GM21825 (cell line): ENCODE data around the gene CHERP.
"Not testable (repeated sequence)": the region's sequence is repeated elsewhere in the genome, so short reads cannot be mapped to it uniquely, and the experiment has no call there.

Experiments used
- ATAC-seq: cut with Tn5 transposase; IDR thresholded peaks from one replicate; pipeline ENCODE4 v1.9.1; 2021; ENCODE audit warnings: mild to moderate bottlenecking, moderate library complexity; ENCODE audit not compliant: unreplicated experiment

The CHERP gene

DNA sequence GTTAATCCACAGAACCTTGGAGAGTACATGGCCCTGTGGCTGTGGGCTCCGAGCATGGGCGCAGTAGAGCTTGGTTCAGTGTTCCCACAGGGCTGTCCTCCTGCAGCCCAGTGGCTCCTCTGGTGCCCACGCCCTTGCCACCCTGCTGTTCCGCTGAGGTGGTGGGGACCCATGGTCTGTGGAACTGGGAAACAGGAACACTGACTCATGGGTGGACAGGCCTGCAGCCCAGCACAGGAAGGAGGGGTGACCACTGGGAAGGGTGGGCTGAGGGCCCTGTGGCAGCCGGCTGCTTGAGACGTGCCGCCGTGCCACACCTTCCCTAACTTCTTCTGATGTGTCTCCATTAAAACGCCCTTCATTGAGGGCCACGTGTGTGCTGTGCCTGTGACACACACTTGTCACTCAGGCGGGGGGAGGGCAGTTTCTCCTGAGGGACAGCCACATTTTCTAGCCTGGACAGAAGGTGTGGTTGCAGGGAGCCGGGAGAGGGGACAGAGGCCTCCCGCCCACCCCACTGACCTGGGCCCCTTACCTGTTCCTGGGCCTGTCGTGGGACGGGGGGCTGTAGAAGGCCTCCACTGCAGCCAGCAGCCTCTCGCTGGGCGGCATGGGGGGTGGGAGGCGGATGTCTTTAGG lies 21.1 kb downstream of the CHERP start:
- ATAC-seq = no peak

DNA sequence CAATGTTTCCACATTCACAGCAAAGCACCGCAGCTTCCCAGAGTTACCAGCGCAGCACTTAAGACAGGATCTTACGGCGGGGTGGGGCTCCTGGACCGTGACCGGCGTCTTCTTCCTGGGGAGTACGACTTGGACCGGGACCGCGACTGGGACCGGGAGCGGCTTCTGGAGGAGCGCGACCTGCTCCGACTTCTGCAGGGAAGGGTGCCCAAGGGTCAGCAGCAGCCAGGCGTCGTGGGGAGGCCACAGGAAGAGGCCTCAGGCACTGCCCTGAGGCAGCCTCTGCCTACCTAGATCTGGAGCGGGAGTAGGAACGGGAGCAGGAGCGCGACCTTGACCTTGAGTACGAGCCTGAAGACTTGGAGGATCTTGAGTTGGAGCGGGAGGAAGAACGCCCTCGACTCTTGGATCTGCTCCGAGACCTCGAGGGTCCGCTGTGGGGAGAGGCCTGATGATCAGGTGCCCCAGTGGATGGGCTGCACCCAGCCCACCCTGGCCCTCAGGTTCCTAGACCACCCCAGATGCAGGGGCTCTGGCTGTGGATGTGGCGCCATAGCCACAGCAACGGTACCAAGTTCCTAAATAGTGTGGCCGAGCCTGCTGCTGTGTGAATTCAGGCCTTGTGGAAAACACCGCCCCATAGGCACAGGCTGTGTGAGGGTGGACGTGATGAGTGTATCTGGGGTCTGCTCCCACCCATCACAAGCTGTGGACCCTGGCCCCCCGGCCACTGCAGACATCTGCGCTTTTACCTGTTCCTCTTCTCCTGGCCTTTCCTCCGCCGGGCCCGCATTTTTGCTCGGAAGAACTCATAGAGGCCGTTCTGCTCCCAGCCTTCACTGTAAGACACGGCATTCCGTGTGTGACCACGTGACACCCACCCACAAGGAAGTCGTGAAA lies 21.9 kb downstream of the CHERP start:
- ATAC-seq = no peak

DNA sequence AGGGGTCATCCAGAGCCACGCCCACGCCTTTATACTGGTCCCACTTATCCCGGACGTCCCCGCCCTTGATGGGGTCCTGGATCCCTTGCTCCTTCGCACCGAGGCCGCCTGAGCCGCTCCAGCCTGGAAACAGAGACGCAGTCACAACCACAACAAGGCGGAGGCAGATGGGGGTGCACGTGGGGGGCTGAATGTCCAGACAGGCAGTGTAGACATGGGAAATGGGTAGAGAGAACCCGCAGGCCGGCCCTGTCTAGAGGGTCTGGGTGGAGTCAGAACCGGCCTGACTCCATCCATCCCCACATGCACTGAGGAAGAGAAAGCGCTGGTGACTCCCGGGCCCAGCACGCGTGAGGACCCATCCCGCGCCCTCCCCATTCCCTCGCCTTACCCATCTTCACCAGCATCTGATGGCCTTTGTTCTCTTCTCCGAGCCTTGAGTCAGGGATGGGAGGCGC lies 23.0 kb downstream of the CHERP start:
- ATAC-seq = no peak

DNA sequence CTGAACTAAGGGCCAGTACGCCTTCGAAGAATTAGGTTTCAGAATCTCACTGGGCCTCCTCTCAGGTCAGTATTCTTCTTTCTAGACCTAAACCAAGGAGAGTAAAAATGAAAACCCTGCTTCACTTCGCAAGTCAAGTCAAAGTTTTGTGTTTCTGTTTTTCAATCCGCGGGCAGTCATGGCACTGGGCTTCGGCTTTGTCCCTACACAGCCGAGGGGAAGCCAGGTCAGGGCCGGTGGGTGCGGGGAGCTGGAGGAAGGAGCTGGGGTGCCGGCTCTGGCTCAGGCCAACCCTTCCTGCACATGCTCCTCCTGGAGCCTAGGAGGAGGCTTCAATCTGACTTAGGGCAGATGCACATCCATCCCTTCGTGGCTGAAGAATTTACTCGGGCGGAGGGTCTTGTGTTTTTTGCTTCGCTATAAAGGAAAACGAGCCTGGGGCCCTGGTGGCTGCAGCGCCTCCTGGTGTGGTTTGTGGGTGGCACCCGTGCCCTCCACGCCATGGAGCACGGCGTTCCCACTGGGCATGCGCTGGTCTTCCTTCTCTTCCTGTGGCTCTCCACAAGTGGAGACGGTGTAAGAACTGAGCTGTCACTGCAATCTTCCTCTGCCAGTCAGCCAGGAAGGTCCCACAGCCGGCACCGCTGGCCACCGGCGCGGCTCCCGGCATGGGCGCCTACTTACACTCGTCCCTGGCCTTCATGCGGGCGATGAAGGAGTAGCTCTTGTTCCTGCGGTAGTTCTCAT lies 23.6 kb downstream of the CHERP start:
- ATAC-seq = no peak

DNA sequence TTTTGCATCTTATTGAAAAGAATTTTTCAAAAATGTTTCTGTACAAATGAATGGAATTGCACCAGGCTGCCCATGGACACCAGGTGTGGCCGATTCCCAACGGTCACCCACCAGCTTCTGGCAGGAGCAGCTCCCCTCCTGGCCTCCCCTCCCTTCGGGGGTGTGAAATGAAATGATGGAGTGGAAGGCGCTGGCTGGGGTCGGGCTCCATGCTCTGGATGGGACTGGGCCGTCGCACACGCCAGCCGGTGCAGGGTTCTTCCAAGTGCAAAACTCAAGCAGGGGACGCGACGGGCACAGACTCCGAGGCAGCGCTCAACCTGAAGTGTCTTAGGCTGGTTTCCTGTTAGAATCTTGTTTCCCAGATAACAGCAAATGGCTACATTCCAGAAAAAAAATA lies 24.2 kb downstream of the CHERP start:
- ATAC-seq = no peak

DNA sequence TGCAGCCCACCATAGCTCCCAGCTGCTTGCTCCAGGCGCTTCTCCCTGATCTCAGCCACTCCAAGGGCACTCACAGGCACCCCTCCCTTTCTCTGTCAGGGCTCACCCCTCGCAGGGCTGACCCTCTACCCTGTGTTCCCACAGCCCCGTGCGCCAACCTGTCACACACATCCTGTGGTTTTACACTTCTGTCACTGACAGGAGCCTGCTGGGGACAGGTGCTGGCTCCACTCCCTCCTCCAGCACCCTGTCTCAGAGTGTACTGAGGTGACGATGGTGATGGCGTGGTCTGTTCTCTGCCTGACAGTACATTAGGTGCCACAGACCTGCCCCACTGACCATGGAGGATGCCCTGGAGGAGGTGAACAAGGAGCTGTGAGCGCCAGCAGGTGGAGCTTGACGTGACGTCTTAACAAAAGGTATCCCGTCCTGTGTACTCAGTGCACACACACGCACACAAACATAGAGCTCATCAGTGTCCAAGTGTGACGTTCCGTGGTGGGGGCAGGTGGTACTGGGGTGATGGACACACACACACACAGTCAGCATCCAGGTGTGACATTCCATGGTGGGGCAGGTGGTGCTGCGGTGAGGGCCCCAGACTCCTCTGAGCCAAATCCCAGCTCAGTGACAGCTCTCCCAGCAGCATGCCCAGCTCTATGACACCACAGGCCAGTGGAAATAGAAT lies 25.2 kb downstream of the CHERP start:
- no peak for ATAC-seq

DNA sequence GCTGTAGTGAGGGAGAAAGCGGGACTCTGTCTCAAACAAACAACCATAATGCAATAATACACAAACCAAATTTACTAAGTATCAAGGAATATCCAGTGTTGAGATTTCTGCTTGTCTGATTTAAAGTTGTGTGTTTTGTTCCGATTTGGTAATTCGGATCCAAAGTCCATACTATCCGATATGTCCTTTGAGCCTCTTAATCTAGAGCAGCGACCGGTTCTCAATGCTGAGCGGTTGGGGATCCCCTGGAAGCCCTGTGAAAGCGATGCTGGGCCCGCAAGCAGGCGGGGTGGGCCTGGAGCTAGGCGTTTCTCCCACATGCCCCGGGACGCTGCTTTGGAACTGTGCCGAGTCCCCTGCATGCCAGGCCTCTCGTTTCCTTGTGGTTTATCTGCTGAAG lies 25.9 kb downstream of the CHERP start:
- no peak for ATAC-seq

DNA sequence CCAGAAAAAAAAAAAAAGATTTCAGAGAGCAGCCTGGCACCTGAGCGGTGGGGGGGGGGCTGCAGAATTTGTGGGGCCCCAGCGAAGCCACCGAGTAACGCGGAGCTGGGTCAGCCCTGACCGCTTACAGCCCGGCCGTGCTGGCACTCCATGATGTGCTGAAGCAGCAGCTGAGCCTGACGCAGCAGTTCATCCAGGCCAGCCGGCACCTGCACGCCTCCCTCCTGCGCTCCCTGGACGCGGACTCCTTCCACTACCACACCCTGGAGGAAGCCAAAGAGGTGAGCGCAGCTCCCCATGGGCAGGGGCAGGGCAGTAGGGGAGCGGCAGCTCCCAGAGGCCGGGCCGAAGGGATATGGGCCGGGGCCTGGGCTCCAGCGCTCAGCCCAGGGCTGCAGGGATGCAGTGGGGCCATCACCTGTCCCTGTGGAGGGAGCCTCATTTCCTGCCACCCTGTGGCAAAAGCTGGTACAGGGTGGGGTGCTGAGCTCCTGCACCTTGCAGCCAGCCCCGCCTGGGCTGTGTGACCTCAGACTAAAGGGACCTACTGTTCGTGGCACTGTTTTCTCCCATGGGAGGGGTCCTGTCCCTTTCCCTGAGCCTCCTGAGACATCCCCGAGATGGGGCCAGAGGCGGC lies 27.7 kb downstream of the CHERP start:
- ATAC-seq = no peak

DNA sequence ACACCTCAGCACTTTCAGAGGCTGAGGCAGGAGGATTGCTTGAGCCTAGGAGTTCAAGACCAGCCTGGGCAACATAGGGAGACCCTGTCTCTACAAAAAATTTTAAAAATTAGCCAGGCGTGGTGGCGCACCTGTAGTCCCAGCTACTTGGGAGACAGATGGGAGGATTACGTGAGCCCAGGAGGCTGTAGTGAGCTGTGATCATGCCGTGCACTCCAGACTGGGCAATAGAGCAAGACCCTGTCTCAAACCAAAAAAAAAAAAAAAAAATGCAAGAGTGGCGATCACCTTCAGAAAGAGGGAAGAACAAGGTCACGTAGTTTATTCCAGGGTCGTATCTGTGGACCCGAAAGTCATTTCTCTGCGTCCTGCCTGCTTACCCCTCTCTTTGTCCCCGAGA lies 29.6 kb downstream of the CHERP start:
- ATAC-seq = not testable (repeated sequence)

DNA sequence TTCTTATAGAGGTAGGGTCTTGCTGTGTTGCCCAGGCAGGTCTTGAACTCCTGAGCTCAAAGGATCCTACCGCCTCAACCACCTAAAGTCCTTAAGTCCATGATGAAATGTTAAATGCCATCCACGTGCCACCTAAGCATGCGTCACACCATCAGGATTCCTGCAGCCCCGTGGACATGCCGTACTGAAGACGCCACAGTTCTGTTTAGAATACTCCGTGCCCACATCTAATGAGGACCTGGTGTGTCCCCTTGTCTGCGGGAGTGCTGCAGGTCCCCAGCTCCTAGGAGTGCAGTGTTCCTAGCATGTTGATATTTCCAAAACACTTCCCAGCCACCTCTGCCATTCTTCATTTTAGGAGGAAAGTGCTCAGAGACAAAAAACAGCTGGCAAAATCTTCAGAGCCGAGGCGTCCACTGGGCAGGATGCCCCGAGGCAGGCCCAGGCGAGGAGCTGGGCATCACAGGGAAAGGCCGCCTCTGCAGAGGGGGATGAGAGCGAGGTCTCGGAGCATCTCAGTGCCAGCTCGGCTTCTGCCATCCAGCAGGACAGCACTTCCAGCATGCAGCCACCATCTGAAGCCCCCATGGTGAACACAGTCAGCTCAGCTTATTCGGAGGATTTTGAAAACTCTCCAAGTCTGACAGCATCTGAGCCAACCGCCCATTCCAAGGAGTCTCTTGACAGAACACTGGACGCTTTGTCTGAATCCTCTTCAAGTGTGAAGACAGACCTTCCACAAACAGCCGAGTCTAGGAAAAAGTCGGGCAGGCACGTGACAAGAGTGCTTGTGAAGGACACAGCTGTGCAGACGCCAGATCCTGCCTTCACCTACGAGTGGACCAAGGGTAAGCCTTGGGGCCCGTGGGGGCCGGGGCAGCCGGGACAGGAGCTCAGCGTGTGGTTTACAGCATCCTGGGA lies 32.8 kb downstream of the CHERP start:
- no peak for ATAC-seq

DNA sequence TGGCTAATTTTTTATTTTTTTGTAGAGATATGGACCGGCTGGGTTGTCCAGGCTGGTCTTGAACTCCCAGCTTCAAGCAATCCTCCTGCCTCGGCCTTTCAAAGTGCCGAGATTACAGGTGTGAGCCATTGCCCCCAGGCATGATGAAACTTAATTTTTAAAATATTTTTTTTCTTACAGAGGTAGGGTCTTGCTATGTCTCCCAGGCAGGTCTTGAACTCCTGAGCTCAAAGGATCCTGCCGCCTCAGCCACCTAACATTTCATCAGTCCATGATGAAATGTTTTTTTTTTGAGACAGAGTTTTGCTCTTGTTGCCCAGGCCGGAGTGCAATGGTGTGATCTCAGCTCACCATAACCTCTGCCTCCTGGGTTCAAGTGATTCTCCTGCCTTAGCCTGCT lies 33.7 kb downstream of the CHERP start:
- no peak for ATAC-seq

DNA sequence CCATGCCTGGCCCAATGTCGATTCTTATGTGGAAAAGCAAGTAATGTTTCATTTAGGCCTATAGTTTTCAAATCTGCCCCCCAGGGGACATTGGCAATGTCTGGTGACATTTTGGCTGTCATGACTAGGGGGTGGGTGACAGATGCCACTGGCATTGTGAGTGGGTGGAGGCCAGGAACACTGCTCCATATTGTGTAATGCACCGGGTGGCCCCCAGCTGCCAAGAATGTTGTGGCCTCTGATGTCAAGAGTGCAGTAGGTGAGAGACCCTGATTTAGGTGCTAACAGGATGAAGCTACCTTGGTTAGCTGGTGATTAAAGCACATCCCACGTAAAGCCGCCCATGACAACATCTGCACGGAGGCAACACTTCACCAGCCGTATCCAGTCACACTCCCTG lies 35.3 kb downstream of the CHERP start:
- ATAC-seq = no peak

DNA sequence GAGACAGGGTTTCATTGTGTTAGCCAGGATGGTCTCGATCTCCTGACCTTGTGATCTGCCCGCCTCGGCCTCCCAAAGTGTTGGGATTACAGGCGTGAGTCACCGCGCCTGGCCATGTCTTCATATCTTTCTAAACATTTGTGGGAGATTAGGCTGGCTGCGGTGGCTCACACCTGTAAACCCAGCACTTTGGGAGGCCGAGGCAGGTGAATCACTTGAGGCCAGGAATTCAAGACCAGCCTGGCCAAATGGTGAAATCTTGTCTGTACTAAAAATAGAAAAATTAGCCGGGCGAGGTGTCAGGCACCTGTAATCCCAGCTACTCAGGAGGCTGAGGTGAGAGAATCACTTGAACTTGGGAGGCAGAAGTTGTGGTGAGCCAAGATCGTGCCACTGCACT lies 36.1 kb downstream of the CHERP start:
- not testable (repeated sequence) for ATAC-seq

DNA sequence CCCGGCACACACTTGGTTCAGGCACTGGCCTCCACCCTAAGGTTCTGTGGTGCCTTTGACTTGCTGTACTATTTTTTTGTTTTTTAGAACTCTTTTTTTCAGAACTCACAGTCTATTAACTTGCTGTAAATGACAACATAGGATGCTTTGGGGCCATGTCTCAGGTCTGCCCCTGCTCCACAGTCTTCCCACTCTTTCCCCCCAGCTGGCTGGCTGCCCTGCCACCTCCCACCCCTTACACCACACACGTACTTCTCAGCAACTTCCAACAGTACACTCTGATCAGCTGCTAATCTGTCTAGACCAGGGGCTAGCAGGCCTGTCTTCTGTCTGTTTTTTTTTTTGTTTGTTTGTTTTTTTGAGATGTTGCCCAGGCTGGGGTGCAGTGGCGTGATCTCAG lies 38.0 kb downstream of the CHERP start:
- ATAC-seq = no peak

DNA sequence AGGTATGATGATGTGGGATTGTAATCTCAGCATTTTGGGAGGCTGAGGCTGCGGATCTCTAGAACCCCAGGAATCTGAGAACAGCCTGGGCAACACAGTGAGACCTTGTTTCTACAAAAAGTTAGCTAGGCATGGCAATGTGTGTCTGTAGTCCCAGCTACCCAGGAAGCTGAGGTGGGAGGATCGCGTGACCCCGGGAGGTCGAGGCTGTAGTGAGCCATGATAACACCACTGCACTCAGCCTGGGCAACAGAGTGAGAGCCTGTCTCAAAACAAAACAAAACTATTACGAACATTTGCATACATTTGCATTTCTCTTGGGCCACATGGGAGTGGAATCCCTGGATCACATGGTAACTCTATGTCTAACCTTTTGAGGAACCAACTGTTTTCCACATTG lies 44.4 kb downstream of the CHERP start:
- ATAC-seq = no peak

DNA sequence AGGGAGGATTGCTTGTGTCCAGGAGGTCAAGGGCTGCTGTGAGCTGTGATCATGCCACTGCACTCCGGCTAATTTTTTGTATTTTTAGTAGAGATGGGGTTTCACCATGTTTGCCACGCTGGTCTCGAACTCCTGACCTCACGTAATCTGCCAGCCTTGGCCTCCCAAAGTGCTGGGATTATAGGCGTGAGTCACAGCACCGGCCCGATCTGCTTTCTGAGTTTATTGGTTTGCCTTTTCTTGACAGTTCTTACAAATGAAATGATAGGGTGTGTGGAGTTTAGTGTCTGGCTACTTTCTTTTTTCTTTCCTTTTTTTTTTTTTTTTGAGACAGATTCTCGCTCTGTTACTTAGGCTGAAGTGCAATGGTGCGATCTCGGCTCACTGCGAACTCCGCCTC lies 45.2 kb downstream of the CHERP start:
- ATAC-seq = no peak

DNA sequence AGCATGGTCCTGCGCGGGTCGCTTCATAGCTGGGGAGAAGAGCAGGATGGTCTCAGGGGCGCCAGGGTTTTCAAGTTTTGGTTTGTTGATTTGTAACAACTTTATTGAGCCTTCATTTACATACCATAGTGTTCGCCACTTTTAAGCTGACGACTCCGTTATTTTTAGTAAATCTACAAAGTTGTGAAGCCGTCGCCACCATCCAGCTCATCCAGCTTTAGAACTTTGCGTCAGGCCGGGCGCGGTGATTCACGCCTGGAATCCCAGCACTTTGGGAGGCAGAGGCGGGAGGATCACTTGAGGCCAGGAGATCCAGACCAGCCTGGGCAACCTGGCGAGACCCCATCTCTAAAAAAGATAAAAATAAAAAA lies 45.6 kb downstream of the CHERP start:
- ATAC-seq = no peak

DNA sequence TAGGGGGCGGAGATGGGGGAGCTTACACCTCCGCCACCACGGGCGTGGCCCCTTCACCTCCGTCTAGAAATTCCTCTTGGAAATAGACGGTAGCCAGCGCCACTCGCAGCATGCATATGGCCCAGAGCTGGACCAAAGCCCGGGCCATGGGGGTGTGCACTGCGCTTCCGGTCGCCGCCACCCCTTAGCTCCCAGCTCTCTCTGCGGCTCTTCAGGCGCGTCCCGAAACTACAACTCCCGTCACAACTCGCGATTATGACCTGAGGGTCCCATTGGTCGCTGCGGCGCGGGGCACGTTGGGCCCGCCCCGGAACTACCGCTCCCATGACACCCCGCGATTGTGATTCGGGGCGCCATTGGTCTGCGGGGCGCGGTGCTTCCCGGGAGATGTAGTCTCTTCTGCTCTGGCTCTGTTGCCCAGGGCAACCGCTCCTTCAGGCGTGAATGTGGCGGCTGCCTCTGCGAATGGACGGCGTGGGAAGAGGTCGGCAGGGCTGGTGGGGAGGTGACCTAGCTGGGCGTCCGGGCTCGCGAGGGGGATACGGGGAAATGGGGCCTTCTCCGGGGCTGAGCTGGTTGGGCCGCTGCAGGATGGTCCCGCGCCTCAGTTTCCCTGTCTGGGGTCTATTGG lies 46.1 kb downstream of the CHERP start, which contains the start of the genes C19orf44 and CALR3:
TSS of gene C19orf44 (plus strand) at position 413 of the 631 bp plus-strand sequence. CDS start 4,399 bp downstream, outside the sequence.
TSS of gene CALR3 (minus strand) at position 186 of the 631 bp plus-strand sequence. CDS start at position 148, 38 bp downstream.
- ATAC-seq = peak; percentile 94

DNA sequence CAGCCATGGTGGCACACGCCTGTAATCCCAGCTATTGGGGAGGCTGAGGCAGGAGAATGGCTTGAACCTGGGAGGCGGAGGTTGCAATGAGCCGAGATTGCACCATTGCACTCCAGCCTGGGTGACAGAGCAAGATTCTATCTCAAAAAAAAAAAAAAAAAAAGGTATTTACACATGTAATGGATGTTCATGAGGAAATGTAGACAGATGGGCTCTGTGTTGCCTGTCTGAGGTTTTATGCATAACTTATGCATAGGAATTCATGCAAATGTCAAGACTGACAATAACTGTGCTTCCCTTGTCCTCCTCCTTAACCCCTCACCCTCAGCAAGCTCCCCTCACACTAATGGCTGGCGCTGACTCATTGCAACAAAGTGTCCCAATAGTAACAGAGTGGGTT lies 55.8 kb downstream of the CHERP start:
- not testable (repeated sequence) for ATAC-seq
